Omental fat pad (tissue), 4 donors: ENCODE measurements around the gene MEGF6. TPM values are rescaled to one million over a fixed set of nuclear protein-coding genes. Genes with fewer than 3 reads are reported as not detected.

ENCODE experiments used
- ATAC-seq: fragments of 150-250 bp; one replicate; pipeline ENCODE4 v1.9.1; 2016; ENCODE audit warnings: mild to moderate bottlenecking, moderate library complexity; ENCODE audit not compliant: low FRiP score
- DNase-seq: peaks from one replicate; pipeline ENCODE4 v3.0.0-alpha.2; 2019; ENCODE audit warnings: low spot score
- small RNA-seq: library from RNA; depleted of rRNA; stranded (forward); fragments of <200 nt; gene quantifications from one replicate; pipeline ENCODE3, GENCODE V24; 2016
- total RNA-seq, 4 donors: library from RNA; depleted of rRNA; stranded (reverse); fragments of >200 nt; gene quantifications; one replicate each; pipeline ENCODE4 v1.1.0, GENCODE V29; 2016
- TF ChIP-seq, protein P1 (sequence below), 3 donors: fragments of 450-650 bp; IDR thresholded peaks; one replicate each; pipeline ENCODE4 v1.5.1; 2016 to 2017; ENCODE audit warnings: antibody characterized with exemption in 3 of 3, mild to moderate bottlenecking in 3 of 3, moderate library complexity in 2 of 3

The MEGF6 gene
- total RNA-seq, 4 donors from 2014 or later: 13.2 to 60.1 (median 21.9) TPM

DNA sequence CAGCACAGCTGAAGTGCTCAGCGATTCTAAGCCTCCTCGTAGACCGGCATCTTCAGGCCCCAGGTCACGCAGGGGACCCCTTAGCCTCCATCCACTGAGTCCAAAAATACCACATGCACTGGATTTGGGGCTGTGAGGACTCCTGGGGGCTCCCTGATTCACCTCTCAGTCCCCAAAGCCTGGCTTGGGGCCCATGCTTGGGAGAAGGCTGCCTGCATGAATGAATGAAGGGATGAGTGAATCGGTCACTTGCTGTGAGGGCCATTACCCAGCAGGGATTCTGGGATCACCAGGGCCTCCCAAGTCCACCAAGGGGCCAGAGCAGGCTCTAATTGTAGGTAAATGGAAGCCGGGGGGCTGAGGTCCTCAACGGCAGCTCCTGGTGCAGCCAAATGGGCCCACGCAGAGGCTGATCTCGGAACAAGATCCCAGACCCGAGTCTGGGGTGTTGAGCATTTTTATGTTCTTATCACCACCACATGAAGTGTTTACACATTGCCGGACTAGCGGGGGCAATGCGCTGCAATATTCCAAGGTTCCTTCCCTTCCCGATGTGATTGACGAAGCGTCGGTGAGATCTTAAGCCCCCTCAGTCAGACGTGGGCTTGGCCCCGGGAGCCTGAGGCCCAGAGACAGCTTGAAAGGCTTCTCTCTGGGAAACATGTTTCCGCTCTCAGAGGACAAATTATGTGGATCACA, 170.4 kb downstream of the MEGF6 start:
- no peak for ATAC-seq
- DNase-seq: no peak
- TF ChIP-seq, protein P1, sequence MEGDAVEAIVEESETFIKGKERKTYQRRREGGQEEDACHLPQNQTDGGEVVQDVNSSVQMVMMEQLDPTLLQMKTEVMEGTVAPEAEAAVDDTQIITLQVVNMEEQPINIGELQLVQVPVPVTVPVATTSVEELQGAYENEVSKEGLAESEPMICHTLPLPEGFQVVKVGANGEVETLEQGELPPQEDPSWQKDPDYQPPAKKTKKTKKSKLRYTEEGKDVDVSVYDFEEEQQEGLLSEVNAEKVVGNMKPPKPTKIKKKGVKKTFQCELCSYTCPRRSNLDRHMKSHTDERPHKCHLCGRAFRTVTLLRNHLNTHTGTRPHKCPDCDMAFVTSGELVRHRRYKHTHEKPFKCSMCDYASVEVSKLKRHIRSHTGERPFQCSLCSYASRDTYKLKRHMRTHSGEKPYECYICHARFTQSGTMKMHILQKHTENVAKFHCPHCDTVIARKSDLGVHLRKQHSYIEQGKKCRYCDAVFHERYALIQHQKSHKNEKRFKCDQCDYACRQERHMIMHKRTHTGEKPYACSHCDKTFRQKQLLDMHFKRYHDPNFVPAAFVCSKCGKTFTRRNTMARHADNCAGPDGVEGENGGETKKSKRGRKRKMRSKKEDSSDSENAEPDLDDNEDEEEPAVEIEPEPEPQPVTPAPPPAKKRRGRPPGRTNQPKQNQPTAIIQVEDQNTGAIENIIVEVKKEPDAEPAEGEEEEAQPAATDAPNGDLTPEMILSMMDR (IDR thresholded peaks at IDR 0.05): no peak

DNA sequence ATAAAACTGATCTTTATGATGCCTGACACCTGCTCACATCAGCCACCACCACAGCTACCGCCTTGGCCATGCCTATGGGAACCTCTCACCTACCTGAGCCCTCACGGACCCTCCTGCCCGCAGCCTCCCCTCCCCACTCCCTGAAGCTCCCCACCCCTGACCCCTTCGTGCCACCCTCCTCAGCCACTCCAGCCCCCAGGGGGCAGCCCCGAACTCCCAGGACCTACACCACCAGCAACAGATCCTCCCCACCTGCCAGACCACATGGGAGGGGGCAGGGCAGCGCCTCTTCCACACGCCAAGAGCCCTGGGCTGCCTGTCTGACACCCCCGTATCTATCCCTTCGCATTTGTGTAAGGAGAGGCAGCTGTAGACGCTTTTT, 171.0 kb downstream of the MEGF6 start:
- TF ChIP-seq, protein P1 (IDR thresholded peaks at IDR 0.05): no peak
- no peak for DNase-seq
- no peak for ATAC-seq

Small RNA genes lying within 50 kb of the gene (small RNA-seq; reads per million reads assigned to genes)
- not detected for gene MIR551A

Other genes starting within 250 kb of the MEGF6 start
- 1 to 10 TPM in 3 of 4 donors, under 1 TPM in 1; 0.36 to 3.2 (median 1.9) TPM for gene ARHGEF16, start 156.8 kb downstream of the MEGF6 start, total RNA-seq
- 10 to 100 TPM; 24.9 to 53.0 (median 37.4) TPM for gene TPRG1L, start 13.5 kb upstream of the MEGF6 start, total RNA-seq
- 10 to 100 TPM; 10.4 to 31.2 (median 15.5) TPM for gene WRAP73, start 38.6 kb upstream of the MEGF6 start, total RNA-seq
- not detected for gene TP73, start 41.0 kb upstream of the MEGF6 start, total RNA-seq
- gene CCDC27, start 140.9 kb upstream of the MEGF6 start, total RNA-seq: not detected
- gene SMIM1, start 161.2 kb upstream of the MEGF6 start, total RNA-seq: 1 to 10 TPM in 2 of 4 donors, not detected in 2; 4.3 to 4.6 TPM
- gene LRRC47, start 185.0 kb upstream of the MEGF6 start, total RNA-seq: 10 to 100 TPM; 21.6 to 33.5 (median 30.9) TPM
- 10 to 100 TPM; 20.2 to 31.7 (median 25.7) TPM for gene CEP104, start 245.7 kb upstream of the MEGF6 start, total RNA-seq
- gene DFFB, start 246.0 kb upstream of the MEGF6 start, total RNA-seq: 10 to 100 TPM in 1 of 4 donors, 1 to 10 TPM in 3; 4.6 to 16.2 (median 6.9) TPM